Activated CD8-positive, alpha-beta memory T cell treated with anti-CD3 and anti-CD28 coated beads, Interleukin-2, amount 10 ng/mL, durations not matched to agents 7 days and 5 days (primary cell): ENCODE measurements around the gene PAXIP1. TPM values are rescaled to one million over a fixed set of nuclear protein-coding genes. Genes with fewer than 3 reads are reported as not detected.

Experiments
- ATAC-seq: fragments of 150-1000 bp; cut with Tn5 transposase; one replicate; pipeline ENCODE4 v1.10.0; 2021; ENCODE audit warnings: moderate library complexity
- CTCF ChIA-PET: fragments of 350-600 bp; sonication (Branson Sonifier 250); formaldehyde crosslinking; loops from one replicate; lab custom pipeline; 2021; ENCODE audit warnings: antibody characterized with exemption; lab: Charles Lee
- DNase-seq: peaks from one replicate; pipeline ENCODE4 v3.0.0-alpha.2; 2020
- H3K27ac Mint-ChIP-seq: one replicate; pipeline ENCODE4 v1.8.0; 2021; ENCODE audit warnings: mild to moderate bottlenecking, mixed read lengths
- H3K27me3 Mint-ChIP-seq: one replicate; pipeline ENCODE4 v1.8.0; 2021; ENCODE audit warnings: mixed read lengths
- H3K36me3 Mint-ChIP-seq: one replicate; pipeline ENCODE4 v1.8.0; 2021; ENCODE audit warnings: mild to moderate bottlenecking, mixed read lengths
- H3K4me1 Mint-ChIP-seq: one replicate; pipeline ENCODE4 v1.8.0; 2021; ENCODE audit warnings: mixed read lengths
- H3K4me3 Mint-ChIP-seq: one replicate; pipeline ENCODE4 v1.8.0; 2021; ENCODE audit warnings: mild to moderate bottlenecking, moderate library complexity, mixed read lengths
- H3K9me3 Mint-ChIP-seq: one replicate; pipeline ENCODE4 v1.8.0; 2022; ENCODE audit warnings: low read depth, mixed read lengths
- total RNA-seq, 2 experiments: library from RNA; stranded (reverse); gene quantifications; one replicate each; pipeline ENCODE4 v1.2.3, GENCODE V29; 2021

Gene PAXIP1
- total RNA-seq, 2 experiments from 2014 or later, result 33.8 to 33.9 TPM

GRCh38 chr7:154903083-154903731 is 99.7 kb downstream of the PAXIP1 start:
- Mint-ChIP-seq H3K9me3 (no peaks in the 10 kb centered on the region), H3K36me3 (no peaks in the 10 kb centered on the region)

GRCh38 chr7:154902600-154903082 is 100.3 kb downstream of the PAXIP1 start:
- no peaks in the 10 kb centered on the region for H3K27me3 Mint-ChIP-seq
- ATAC-seq (no peak), DNase-seq (no peak)
- H3K4me1 Mint-ChIP-seq, result no peaks in the 10 kb centered on the region
- H3K4me3 Mint-ChIP-seq, result no peak overlapping the region
- no peaks in the 10 kb centered on the region for H3K36me3 Mint-ChIP-seq
- H3K9me3 Mint-ChIP-seq, result no peaks in the 10 kb centered on the region
- CTCF ChIA-PET, result no interaction called here
- H3K27ac Mint-ChIP-seq, result no peak overlapping the region

More at GRCh38 chr7:154903083-154903731, 99.7 kb downstream of the PAXIP1 start:
- no peaks in the 10 kb centered on the region for H3K27me3 Mint-ChIP-seq
- CTCF ChIA-PET, result no interaction called here
- DNase-seq, result no peak
- H3K4me3 Mint-ChIP-seq, result no peak overlapping the region
- no peak for ATAC-seq
- peaks cover 4% of the 10 kb centered on the region for H3K4me1 Mint-ChIP-seq
- H3K27ac Mint-ChIP-seq, result no peak overlapping the region

DNA sequence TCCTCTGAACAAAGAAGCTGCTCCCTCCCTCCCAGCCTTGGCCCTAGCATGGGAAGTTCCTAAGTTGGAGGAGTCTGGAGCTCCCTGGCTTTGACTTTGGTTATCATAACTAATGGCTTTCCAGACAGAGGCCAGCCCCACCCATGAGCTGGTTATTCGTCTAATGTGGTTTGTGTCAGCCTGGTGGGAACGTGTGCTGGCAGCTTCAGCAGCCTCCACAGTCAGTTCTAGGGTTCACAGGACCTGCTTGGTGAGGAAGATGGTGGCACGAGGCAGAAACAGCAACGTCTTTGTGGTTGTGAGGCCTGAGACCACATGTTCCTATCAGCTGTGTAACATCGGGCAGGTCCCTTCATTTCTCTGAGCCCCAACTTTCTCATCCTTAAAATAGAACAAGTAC is 103.1 kb downstream of the PAXIP1 start:
- no peaks in the 10 kb centered on the region for H3K4me1 Mint-ChIP-seq
- DNase-seq (no peak), ATAC-seq (no peak)
- H3K4me3 Mint-ChIP-seq, result no peak overlapping the region
- no peaks in the 10 kb centered on the region for H3K27me3 Mint-ChIP-seq
- H3K27ac Mint-ChIP-seq, result no peak overlapping the region
- CTCF ChIA-PET, result interaction anchor here (1.5 to 2.0 kb wide), 2 partner anchors 14 to 28 kb away, joined by 3 to 4 read pairs; no protein-coding TSS in a partner anchor
- no peaks in the 10 kb centered on the region for H3K9me3 Mint-ChIP-seq
- H3K36me3 Mint-ChIP-seq, result no peaks in the 10 kb centered on the region

DNA sequence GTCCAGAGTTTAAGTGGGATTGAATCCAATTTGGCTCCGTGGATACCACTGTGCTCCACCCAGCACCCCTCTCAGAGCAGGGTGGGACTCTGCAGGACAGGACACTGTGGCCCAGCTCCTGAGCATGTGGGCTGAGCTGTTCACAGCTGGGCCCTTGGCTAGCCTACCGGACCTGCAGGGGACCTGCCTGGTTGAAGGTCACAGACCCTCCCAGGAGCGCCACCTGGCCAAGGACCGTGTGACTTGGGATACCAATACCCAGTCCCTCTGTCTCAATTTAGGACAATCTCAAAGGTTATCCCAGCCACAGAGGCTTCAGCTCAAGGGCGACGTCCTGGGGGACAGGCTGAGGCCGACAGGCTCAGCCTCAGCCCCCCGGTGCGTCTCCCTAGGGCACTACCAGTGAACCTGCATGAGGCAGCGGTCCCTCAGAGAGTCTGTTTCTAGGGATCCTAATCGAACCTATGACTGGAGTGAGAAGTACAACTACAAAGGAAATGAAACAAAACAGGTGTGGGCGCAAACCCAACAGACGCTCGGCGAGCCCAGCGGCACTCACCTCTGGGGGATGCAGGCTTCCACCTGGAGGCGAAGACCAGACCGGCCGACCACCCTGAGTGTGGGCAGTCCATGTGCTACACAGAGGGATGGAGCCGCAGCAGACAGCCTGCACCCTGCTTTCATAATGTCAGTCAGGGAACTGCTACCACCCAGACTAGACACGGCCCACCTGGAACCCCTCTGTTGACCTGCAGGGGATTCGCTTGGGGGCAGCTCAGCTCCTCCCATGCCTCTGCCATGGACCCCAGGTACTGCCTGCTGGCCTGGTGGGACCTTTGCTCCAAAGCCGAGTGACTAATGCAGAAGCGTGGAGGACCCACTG is 103.7 kb downstream of the PAXIP1 start:
- CTCF ChIA-PET, result interaction anchor here (1.5 kb wide), 1 partner anchor 14 kb away, joined by 3 read pairs; no protein-coding TSS in a partner anchor
- Mint-ChIP-seq H3K9me3 (no peaks in the 10 kb centered on the region), H3K36me3 (no peaks in the 10 kb centered on the region), H3K27ac (no peak overlapping the region), H3K4me3 (no peak overlapping the region), H3K27me3 (no peaks in the 10 kb centered on the region), H3K4me1 (no peaks in the 10 kb centered on the region)
- no peak for DNase-seq
- no peak for ATAC-seq

GRCh38 chr7:154896076-154896475 is 106.8 kb downstream of the PAXIP1 start:
- CTCF ChIA-PET, result no interaction called here
- no peaks in the 10 kb centered on the region for H3K27me3 Mint-ChIP-seq
- no peaks in the 10 kb centered on the region for H3K9me3 Mint-ChIP-seq
- no peaks in the 10 kb centered on the region for H3K36me3 Mint-ChIP-seq
- DNase-seq, result no peak
- ATAC-seq, result no peak
- H3K27ac Mint-ChIP-seq, result no peak overlapping the region
- H3K4me1 Mint-ChIP-seq, result no peaks in the 10 kb centered on the region
- no peak overlapping the region for H3K4me3 Mint-ChIP-seq

Other genes with a start within 250 kb of the PAXIP1 start
- gene HTR5A, start 67.2 kb upstream of the PAXIP1 start, total RNA-seq, result not detected